Stimulated activated CD8-positive, alpha-beta memory T cell treated with anti-CD3 and anti-CD28 coated beads, Interleukin-7, amount 100 ng/mL, for 48 hours (primary cell): ENCODE data around the gene CAMTA1.
"Not testable (repeated sequence)": the region's sequence is repeated elsewhere in the genome, so short reads cannot be mapped to it uniquely, and the experiment has no call there.

Experiments
- DNase-seq, 2 donors: peaks; one replicate each; pipeline ENCODE4 v3.0.0-alpha.2; 2020; ENCODE audit warnings: low read depth in 1 of 2; ENCODE audit errors: extremely low read depth in 1 of 2

CAMTA1 gene

GRCh38 chr1:6845786-6846185 is 60.5 kb downstream of the CAMTA1 start:
- not testable (repeated sequence) for DNase-seq

- no peak for DNase-seq
These were observed 63.6 kb downstream of the CAMTA1 start for GRCh38 chr1:6848816-6849215.

GRCh38 chr1:6850537-6850936 is 65.3 kb downstream of the CAMTA1 start:
- DNase-seq: no peak

GRCh38 chr1:6852136-6852890 is 67.1 kb downstream of the CAMTA1 start:
- no peak for DNase-seq

GRCh38 chr1:6854166-6854565 is 68.9 kb downstream of the CAMTA1 start:
- no peak for DNase-seq

- no peak for DNase-seq
These were observed 72.6 kb downstream of the CAMTA1 start for GRCh38 chr1:6857831-6858230.

- DNase-seq: no peak
These were observed 73.3 kb downstream of the CAMTA1 start for GRCh38 chr1:6858596-6858995.

GRCh38 chr1:6859415-6860343 is 74.4 kb downstream of the CAMTA1 start:
- DNase-seq: no peak

- DNase-seq: no peak
These were observed 75.1 kb downstream of the CAMTA1 start for GRCh38 chr1:6860401-6860800.

- no peak for DNase-seq
These were observed 75.9 kb downstream of the CAMTA1 start for GRCh38 chr1:6861075-6861724.

GRCh38 chr1:6862906-6863305 is 77.7 kb downstream of the CAMTA1 start:
- DNase-seq: no peak

- DNase-seq: no peak
These were observed 78.9 kb downstream of the CAMTA1 start for GRCh38 chr1:6864166-6864565.

GRCh38 chr1:6866825-6867224 is 81.6 kb downstream of the CAMTA1 start:
- DNase-seq: no peak

GRCh38 chr1:6867321-6867720 is 82.1 kb downstream of the CAMTA1 start:
- no peak for DNase-seq

GRCh38 chr1:6867729-6868659 is 82.7 kb downstream of the CAMTA1 start:
- no peak for DNase-seq

- no peak for DNase-seq
These were observed 83.6 kb downstream of the CAMTA1 start for GRCh38 chr1:6868660-6869380.

- no peak for DNase-seq
These were observed 84.3 kb downstream of the CAMTA1 start for GRCh38 chr1:6869545-6869944.

- no peak for DNase-seq
These were observed 84.8 kb downstream of the CAMTA1 start for GRCh38 chr1:6870086-6870485.

- no peak for DNase-seq
These were observed 85.3 kb downstream of the CAMTA1 start for GRCh38 chr1:6870571-6870970.
